HG02981 (cell line): ENCODE results near the gene ICAM5.
A peak's percentile ranks its signal among the peaks of the same experiment; 100 is the strongest.

ENCODE experiments used
- ATAC-seq: cut with Tn5 transposase; IDR thresholded peaks from one replicate; pipeline ENCODE4 v1.9.1; 2021; ENCODE audit warnings: mild to moderate bottlenecking, moderate library complexity; ENCODE audit not compliant: unreplicated experiment

The ICAM5 gene

DNA sequence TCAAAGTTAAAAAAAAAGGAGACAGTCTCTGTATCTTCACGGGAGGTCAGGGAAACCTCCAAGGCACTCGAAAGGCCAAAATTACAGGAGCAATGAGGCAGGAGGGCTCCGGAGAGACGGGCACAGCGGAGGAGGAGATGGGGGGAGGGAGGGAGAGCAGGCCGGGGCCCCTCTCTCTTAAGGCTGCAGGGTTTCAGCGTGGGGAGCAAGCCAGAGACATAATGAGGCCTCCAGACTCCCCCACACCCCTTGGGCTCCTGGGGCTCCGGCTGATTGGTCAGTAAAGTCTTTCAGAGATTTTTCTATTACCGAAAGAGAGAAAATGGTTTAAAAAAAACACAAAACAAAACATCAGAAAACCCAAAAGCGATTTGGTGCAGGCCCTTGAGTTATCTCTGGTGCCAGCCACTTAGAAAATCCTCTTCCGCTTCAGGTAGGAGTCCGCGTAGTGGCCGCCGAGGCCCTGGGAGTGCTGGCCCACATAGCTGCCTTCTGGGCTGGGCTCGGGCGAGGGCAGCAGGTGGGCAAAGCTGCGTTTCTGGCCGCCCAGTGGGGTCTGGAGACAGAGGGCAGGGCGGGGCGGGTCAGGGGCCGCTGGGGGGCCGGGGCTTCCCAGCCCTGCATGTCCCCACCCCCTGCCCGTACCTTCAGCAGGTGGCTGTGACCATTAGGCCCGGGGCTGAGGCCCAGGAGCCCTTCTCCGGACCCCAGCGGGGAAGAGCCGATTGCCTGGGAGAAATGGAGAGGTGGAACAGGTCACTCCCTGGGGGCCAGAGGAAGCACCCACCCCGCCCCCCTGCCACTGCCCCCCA is 27.5 kb downstream of the ICAM5 start:
- no peak for ATAC-seq

DNA sequence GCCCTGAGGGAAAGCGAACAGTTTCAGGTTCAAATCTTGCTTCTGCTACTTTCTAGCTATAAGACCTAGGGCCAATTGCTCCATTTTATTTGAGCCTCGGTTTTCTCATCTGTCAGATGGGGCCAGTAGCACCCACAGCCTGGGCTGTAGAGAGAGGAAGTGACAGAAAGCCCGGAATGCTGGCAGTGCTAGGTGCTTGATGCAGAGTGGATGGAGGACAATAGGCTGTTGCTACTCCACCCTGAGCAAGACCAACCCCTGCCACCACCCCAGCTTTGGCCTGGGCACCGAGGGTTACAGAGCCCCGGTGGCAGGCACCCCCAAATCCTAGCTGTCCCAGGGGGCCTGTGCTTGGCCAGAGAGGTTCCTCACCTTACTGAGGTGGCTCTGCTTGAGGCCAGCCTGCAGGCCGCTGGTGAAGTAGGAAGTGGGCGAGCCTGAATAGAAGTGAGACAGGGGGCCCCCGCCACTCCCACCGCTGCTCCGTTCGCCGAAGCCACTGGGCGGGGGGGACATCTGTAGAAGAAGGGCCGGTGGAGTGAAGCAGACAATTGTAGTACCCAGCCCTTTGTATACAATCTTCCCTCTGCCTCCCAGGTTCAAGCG is 28.2 kb downstream of the ICAM5 start:
- ATAC-seq: no peak

DNA sequence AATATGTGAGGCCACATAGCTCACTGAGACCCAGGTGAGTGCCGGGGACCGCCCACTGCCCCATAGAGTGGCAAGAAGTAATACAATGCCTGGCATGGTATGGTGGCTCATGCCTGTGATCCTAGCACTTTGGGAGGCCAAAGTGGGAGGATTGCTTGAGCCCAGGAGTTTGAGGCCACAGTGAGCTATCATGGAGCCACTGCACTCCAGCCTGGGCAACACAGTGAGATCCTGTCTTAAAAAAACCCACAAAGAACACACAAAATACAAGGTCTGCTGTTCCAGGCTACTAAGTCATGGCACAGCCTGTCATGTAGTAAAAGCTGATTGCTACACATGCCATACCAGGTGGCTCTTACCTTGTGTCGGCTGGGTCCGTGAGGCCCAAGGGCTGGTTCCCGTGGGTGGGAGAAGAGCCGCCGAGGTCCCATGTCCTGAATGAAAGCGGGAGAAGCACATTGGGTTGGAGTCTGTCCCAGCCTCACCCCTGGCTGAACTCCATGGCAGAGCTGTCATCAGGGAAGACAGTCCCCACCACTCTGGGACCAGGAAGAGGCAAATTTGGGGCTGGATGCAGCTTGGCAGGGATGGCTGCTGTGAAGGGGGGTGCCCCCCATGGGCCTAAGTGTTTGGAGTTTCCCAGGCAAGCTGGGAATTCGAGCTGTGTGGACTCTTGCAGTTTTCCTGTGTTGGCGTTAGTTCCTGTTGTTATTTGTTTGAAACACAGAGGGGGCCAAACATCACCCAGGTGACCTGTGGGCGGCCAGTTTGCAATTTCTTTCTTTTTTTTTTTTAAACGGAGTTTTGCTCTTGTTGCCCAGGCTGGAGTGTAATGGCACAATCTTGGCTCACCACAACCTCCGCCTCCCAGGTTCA is 29.3 kb downstream of the ICAM5 start:
- no peak for ATAC-seq

DNA sequence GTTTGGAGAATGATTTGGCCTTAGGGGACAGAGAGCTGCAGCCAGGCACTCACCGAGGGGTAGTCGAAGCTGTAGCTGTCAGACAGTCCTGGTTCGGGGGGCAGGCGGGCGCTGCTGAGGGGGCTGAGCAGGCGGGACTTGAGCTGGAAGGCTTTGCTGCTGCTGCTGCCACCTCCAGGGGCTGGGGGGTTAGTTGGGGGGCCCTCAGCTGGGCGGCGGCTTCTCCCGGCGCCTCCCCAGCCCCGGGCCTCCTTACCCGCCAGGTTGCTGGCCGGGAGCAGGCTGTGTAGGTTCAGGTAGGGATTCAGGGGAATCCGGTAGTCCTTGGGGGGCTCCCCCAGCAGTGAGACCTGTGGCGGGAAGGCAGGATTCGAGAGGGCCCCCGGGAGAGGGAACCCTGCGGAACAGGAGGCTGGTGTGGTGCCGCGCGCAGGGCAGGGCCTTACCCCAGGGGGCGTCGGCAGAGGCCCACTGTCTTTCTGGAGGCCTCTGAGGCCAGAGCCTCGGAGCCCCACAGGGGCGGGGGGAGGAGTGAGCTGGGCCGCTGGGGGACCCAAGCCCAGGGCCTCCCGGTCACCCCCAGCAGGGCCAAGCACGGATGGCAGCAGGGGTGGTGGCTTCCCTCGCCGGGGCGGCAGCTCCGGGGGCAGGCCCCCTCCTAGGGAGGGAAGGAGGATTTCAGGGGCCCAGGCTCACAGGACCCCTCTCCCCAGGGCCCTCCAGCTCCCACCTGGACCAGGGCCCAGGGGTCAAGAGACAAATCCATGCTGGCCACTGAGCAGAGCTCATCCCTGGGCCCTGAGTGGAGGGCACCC is 31.1 kb downstream of the ICAM5 start:
- no peak for ATAC-seq

DNA sequence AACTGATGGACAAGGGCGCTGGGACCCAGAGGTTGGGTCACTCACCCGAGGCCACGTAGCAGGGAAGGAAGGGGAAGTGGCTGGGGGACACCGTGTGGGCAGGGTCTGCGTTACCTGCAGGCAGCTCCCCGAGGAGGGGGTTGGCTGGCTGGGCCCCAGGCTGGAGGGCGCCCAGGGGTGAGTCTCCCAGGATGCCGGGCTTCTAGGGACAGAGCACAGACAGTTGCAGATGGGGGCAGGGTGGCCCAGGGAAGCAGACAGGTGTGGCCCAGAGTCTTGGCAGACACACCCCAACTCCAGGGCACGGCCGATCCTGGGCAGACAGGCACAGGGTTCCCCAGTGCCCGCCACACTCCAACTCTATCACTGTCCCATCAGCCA is 31.7 kb downstream of the ICAM5 start:
- no peak for ATAC-seq

- ATAC-seq: no peak
These were observed 32.4 kb downstream of the ICAM5 start for GRCh38 chr19:10321874-10322835.

DNA sequence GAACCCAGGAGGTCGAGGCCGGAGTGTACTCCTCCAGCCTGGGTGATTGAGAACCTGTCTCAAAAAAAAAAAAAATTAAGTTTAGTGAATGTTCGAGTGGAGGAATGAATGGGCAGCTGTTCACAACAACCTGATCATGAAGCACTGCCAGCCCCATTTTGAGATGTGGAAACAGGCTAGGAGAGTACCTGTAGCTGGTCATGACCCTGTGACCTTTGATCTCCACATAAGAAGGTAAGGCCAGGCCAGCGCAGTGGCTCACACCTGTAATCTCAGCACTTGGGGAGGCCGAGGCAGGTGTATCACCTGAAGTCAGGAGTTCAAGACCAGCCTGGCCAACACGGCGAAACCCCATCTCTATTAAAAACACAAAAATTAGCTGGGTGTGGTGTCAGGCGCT is 36.0 kb downstream of the ICAM5 start:
- ATAC-seq: no peak

- no peak for ATAC-seq
These were observed 38.0 kb downstream of the ICAM5 start for GRCh38 chr19:10327793-10328192.

GRCh38 chr19:10328558-10329429 is 39.0 kb downstream of the ICAM5 start:
- no peak for ATAC-seq

DNA sequence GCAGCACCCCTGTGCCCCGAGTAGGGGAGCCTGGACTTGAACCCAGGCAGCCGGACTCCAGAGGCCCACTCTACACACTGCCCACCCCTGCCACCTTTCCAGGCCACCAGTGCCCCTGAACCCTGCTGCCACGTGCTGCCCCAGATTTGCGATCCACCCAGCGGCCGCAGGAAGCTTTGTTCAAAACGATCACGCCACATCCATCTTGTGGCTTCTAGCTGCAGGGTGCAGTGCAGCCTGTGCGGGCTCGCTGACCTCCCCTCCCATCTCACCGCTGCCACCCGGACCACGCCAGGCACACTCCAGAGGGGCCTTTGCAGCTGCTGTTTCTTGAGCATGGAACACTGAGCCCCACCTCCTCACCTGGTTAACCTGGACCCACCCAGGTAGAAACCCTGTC is 39.8 kb downstream of the ICAM5 start:
- no peak for ATAC-seq

- ATAC-seq: no peak
These were observed 42.6 kb downstream of the ICAM5 start for GRCh38 chr19:10332158-10332964.

GRCh38 chr19:10332965-10333757 is 43.4 kb downstream of the ICAM5 start, which contains the start of gene RAVER1:
TSS of gene RAVER1 (minus strand) at chr19:10333529. CDS start at chr19:10333507, 22 bp downstream.
- peak; percentile 83 for ATAC-seq

GRCh38 chr19:10333758-10334587 is 44.2 kb downstream of the ICAM5 start:
- ATAC-seq: peak; percentile 7

GRCh38 chr19:10334588-10335351 is 45.0 kb downstream of the ICAM5 start:
- no peak for ATAC-seq

GRCh38 chr19:10335352-10335985 is 45.7 kb downstream of the ICAM5 start:
- no peak for ATAC-seq
